Left colon (tissue), 2 donors: Measurements from ENCODE around the gene OR6J1. TPM values are rescaled to one million over a fixed set of nuclear protein-coding genes. Genes with fewer than 3 reads are reported as not detected.
"Not testable (repeated sequence)": the region's sequence is repeated elsewhere in the genome, so short reads cannot be mapped to it uniquely, and the experiment has no call there.

Experiments
- ATAC-seq: fragments of 200-7000 bp; cut with Tn5 transposase; one replicate; pipeline ENCODE4 v1.9.1; 2020; ENCODE audit warnings: mild to moderate bottlenecking, moderate library complexity
- DNase-seq, 2 donors: peaks; one replicate each; pipeline ENCODE4 v3.0.0-alpha.2; 2020
- intact Hi-C, 2 donors: fragments of 100-400 bp; cut with DNase I in 1 of 2; cut with micrococcal nuclease in 1 of 2; formaldehyde crosslinking; loops; one replicate each; pipeline versions ENCODE4 v1.11.2 to v1.14.0; 2022; cut with DNase I, micrococcal nuclease
- total RNA-seq, 2 donors: library from RNA; stranded (reverse); fragmentation: NEBNext Ultra II Directional; extraction: Animal tissue kit (Norgen Biotek cat#: 25700); gene quantifications; one replicate each; pipeline ENCODE4 v1.2.1, GENCODE V29; 2021
- donor health status: DM: no; HTN: no; CAD: no.
- donor health status: DM: yes; HTN: yes; CAD: no.

Gene OR6J1
- total RNA-seq, 2 donors from 2014 or later, result not detected

- ATAC-seq (no peak), DNase-seq (no peak)
- intact Hi-C loops, result loop anchor here in 1 of 2 donors (10.0 kb wide), 1 partner anchor 81 kb away; no protein-coding TSS in a partner anchor
Measured at GRCh38 chr14:22656226-22656625, 12.1 kb upstream of the OR6J1 start.

GRCh38 chr14:22653012-22653621 is 9.0 kb upstream of the OR6J1 start:
- DNase-seq (peak; percentile 50 to 71), ATAC-seq (peak; percentile 95)
- intact Hi-C loops, result loop anchor here in 1 of 2 donors (10.0 kb wide), 1 partner anchor 78 kb away; no protein-coding TSS in a partner anchor

- intact Hi-C loops, result loop anchor here in 1 of 2 donors (10.0 kb wide), 1 partner anchor 77 kb away; no protein-coding TSS in a partner anchor
Measured at GRCh38 chr14:22651586-22651985, 7.4 kb upstream of the OR6J1 start.

GRCh38 chr14:22650960-22651521 is 6.9 kb upstream of the OR6J1 start:
- intact Hi-C loops, result loop anchor here in 1 of 2 donors (10.0 kb wide), 1 partner anchor 76 kb away; no protein-coding TSS in a partner anchor
- ATAC-seq (no peak), DNase-seq (no peak)

More at GRCh38 chr14:22651586-22651985, 7.4 kb upstream of the OR6J1 start:
- ATAC-seq (no peak), DNase-seq (no peak)

GRCh38 chr14:22650046-22650739 is 6.0 kb upstream of the OR6J1 start:
- DNase-seq (no peak), ATAC-seq (no peak)
- intact Hi-C loops, result loop anchor here in 1 of 2 donors (10.0 kb wide), 1 partner anchor 75 kb away; no protein-coding TSS in a partner anchor

GRCh38 chr14:22648506-22648905 is 4.4 kb upstream of the OR6J1 start:
- intact Hi-C loops, result no loop called here

GRCh38 chr14:22646570-22647254 is 2.6 kb upstream of the OR6J1 start:
- intact Hi-C loops, result no loop called here
- ATAC-seq (no peak), DNase-seq (no peak)

More at GRCh38 chr14:22648506-22648905, 4.4 kb upstream of the OR6J1 start:
- ATAC-seq (no peak), DNase-seq (no peak)

- intact Hi-C loops, result no loop called here
- peak; percentile 98 for ATAC-seq
- peak in 1 of 2 donors; percentile 50 for DNase-seq
Measured at GRCh38 chr14:22641846-22642245, 2.3 kb downstream of the OR6J1 start.

GRCh38 chr14:22640192-22640591 is 4.0 kb downstream of the OR6J1 start:
- ATAC-seq (no peak), DNase-seq (no peak)
- intact Hi-C loops, result no loop called here

- DNase-seq, intact Hi-C loops, ATAC-seq: not testable (repeated sequence)
Measured at GRCh38 chr14:22635980-22636379, 8.2 kb downstream of the OR6J1 start.

GRCh38 chr14:22634233-22634900 is 9.8 kb downstream of the OR6J1 start:
- ATAC-seq (no peak), DNase-seq (no peak)
- intact Hi-C loops, result no loop called here

GRCh38 chr14:22630486-22630885 is 13.7 kb downstream of the OR6J1 start:
- ATAC-seq (no peak), DNase-seq (no peak)
- intact Hi-C loops, result no loop called here

GRCh38 chr14:22630066-22630465 is 14.1 kb downstream of the OR6J1 start:
- DNase-seq (no peak), ATAC-seq (no peak)
- intact Hi-C loops, result no loop called here

- DNase-seq (no peak), ATAC-seq (no peak)
- intact Hi-C loops, result no loop called here
Measured at GRCh38 chr14:22629361-22629760, 14.8 kb downstream of the OR6J1 start.

- ATAC-seq, result peak; percentile 57
- DNase-seq, result no peak
- intact Hi-C loops, result no loop called here
Measured at GRCh38 chr14:22627506-22628263, 16.5 kb downstream of the OR6J1 start.

GRCh38 chr14:22626590-22626989 is 17.6 kb downstream of the OR6J1 start:
- DNase-seq, result no peak
- intact Hi-C loops, result no loop called here
- ATAC-seq, result no peak

- intact Hi-C loops, result no loop called here
- no peak for DNase-seq
- ATAC-seq, result no peak
Measured at GRCh38 chr14:22623047-22623446, 21.1 kb downstream of the OR6J1 start.

GRCh38 chr14:22622255-22622654 is 21.9 kb downstream of the OR6J1 start:
- DNase-seq, result no peak
- intact Hi-C loops, result no loop called here
- no peak for ATAC-seq
